OCI-LY7 (cell line): ENCODE results near the gene MRPL22. TPM values are rescaled to one million over a fixed set of nuclear protein-coding genes. Genes with fewer than 3 reads are reported as not detected.

Experiments used
- BruUV-seq: library from RNA; stranded (reverse); fragments of 400-500 nt; replicated peaks from 2 replicates; lab custom pipeline; 2021; lab: Mats Ljungman, UMichigan
- CTCF ChIA-PET: fragments of 300-600 bp; sonication (Branson Sonifier 250); formaldehyde crosslinking; loops from one replicate; lab custom pipeline; 2022; ENCODE audit warnings: antibody characterized with exemption; ENCODE audit not compliant: unreplicated experiment; lab: Charles Lee
- POLR2A ChIA-PET: fragments of 300-600 bp; sonication (Branson Sonifier 250); formaldehyde crosslinking; loops from one replicate; lab custom pipeline; 2022; ENCODE audit warnings: antibody characterized with exemption; lab: Charles Lee
- DNase-seq: peaks from one replicate; pipeline ENCODE4 v3.0.0-alpha.2; 2015; ENCODE audit warnings: low spot score
- H2AFZ ChIP-seq: fragments of 200-600 bp; sonication (generic), shearing (Covaris generic); 2 replicates; pipeline ENCODE4 v1.6.1; 2014; ENCODE audit warnings: mild to moderate bottlenecking, antibody characterized with exemption, low read length, moderate library complexity
- H3K27ac ChIP-seq: fragments of 200-600 bp; sonication (generic); 2 replicates; pipeline ENCODE4 v1.5.1; 2014; ENCODE audit warnings: mixed run types, low read depth, mild to moderate bottlenecking, moderate library complexity, low read length, inconsistent platforms; ENCODE audit not compliant: poor library complexity, severe bottlenecking
- H3K36me3 ChIP-seq: fragments of 200-600 bp; sonication (generic); 2 replicates; pipeline ENCODE4 v1.6.1; 2014; ENCODE audit warnings: mild to moderate bottlenecking, antibody characterized with exemption, low read length, moderate library complexity, mixed read lengths; ENCODE audit not compliant: insufficient read depth
- H3K4me1 ChIP-seq: fragments of 200-600 bp; sonication (generic); 2 replicates; pipeline ENCODE4 v1.5.1; 2014; ENCODE audit warnings: mild to moderate bottlenecking, low read length; ENCODE audit not compliant: insufficient read depth, poor library complexity, severe bottlenecking
- H3K4me2 ChIP-seq: fragments of 200-600 bp; sonication (generic); 2 replicates; pipeline ENCODE4 v1.6.1; 2014; ENCODE audit warnings: mild to moderate bottlenecking, low read length
- H3K4me3 ChIP-seq: fragments of 200-600 bp; sonication (generic); 2 replicates; pipeline ENCODE4 v1.5.1; 2014; ENCODE audit warnings: mild to moderate bottlenecking, low read depth, low read length; ENCODE audit not compliant: poor library complexity, severe bottlenecking
- H3K79me2 ChIP-seq: fragments of 200-600 bp; sonication (generic); 2 replicates; pipeline ENCODE4 v1.6.1; 2016; ENCODE audit warnings: low read depth, mild to moderate bottlenecking, low read length, moderate library complexity, mixed read lengths; ENCODE audit not compliant: insufficient read depth
- H3K9me2 ChIP-seq: fragments of 200-600 bp; sonication (generic); 2 replicates; pipeline ENCODE4 v1.6.1; 2016; ENCODE audit warnings: mild to moderate bottlenecking, low read length, mixed read lengths; ENCODE audit not compliant: insufficient read depth
- H3K9me3 ChIP-seq: fragments of 200-600 bp; sonication (generic); 2 replicates; pipeline ENCODE4 v1.6.1; 2014; ENCODE audit warnings: mild to moderate bottlenecking, mixed run types, low read length, mixed read lengths
- H4K20me1 ChIP-seq: fragments of 200-600 bp; sonication (generic); 2 replicates; pipeline ENCODE4 v1.6.1; 2014; ENCODE audit warnings: mild to moderate bottlenecking, antibody characterized with exemption, low read length, moderate library complexity, mixed read lengths; ENCODE audit not compliant: insufficient read depth
- EZH2phosphoT487 ChIP-seq: fragments of 200-600 bp; sonication (generic); IDR thresholded peaks from 2 replicates; pipeline ENCODE4 v1.6.1; 2018; ENCODE audit warnings: low read depth, borderline replicate concordance, mild to moderate bottlenecking, mixed run types, antibody characterized with exemption, low read length, moderate library complexity, mixed read lengths
- intact Hi-C: fragments of 100-400 bp; cut with micrococcal nuclease; formaldehyde crosslinking; loops from one replicate; pipeline ENCODE4 v1.10.0; 2022; ENCODE audit not compliant: unreplicated experiment
- total RNA-seq, 2 experiments: library from RNA; depleted of rRNA in 1 of 2; stranded (reverse); fragments of >200 nt in 1 of 2; shearing (Covaris generic) in 1 of 2; gene quantifications; 2 replicates each; pipeline ENCODE4 v1.2.3, GENCODE V29; 2014 to 2022
- TF ChIP-seq, protein P1 (sequence below): fragments of 200-600 bp; sonication (generic); conservative IDR thresholded peaks from 2 replicates; pipeline ENCODE4 v1.5.1; 2014; ENCODE audit warnings: mild to moderate bottlenecking, antibody characterized with exemption, low read length, moderate library complexity, mixed read lengths

MRPL22 gene
- total RNA-seq, 2 experiments from 2014 or later: 34.0 to 91.8 TPM

DNA sequence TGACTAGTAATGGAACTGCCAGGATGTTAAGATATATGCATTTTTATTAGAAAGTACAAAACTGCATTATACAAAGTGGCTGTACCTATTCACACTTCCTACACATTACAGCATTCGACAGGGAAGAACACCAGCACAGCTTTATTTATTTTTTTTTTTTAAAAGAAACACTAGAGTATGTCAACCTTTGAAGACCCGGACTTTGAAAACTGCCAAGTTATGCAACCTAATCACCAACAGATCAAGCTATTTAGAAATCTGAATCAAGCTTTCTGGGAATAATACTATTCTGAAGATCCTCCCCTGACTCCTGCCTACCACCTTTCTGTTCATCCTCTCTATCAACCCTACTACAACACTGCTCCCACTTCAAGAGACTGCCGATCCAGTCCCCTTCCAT, 7.3 kb upstream of the MRPL22 start:
- Histone ChIP-seq H3K9me2 (no peaks in the 10 kb centered on the region), H3K27ac (no peak overlapping the region), H3K79me2 (peaks cover 22% of the 10 kb centered on the region; the same call in 1 of the 2 replicates), H2AFZ (no peak overlapping the region), H4K20me1 (no peaks in the 10 kb centered on the region), H3K4me2 (no peak overlapping the region), H3K4me1 (peaks cover 15% of the 10 kb centered on the region), H3K9me3 (no peaks in the 10 kb centered on the region), H3K4me3 (no peak overlapping the region), H3K36me3 (peaks cover 71% of the 10 kb centered on the region)
- intact Hi-C loops: no loop called here
- DNase-seq: no peak
- BruUV-seq: no TSS peak
- POLR2A ChIA-PET: interaction anchor here (0.6 kb wide), 2 partner anchors 9 to 256 kb away, joined by 3 read pairs; no protein-coding TSS in a partner anchor
- TF ChIP-seq, protein P1, sequence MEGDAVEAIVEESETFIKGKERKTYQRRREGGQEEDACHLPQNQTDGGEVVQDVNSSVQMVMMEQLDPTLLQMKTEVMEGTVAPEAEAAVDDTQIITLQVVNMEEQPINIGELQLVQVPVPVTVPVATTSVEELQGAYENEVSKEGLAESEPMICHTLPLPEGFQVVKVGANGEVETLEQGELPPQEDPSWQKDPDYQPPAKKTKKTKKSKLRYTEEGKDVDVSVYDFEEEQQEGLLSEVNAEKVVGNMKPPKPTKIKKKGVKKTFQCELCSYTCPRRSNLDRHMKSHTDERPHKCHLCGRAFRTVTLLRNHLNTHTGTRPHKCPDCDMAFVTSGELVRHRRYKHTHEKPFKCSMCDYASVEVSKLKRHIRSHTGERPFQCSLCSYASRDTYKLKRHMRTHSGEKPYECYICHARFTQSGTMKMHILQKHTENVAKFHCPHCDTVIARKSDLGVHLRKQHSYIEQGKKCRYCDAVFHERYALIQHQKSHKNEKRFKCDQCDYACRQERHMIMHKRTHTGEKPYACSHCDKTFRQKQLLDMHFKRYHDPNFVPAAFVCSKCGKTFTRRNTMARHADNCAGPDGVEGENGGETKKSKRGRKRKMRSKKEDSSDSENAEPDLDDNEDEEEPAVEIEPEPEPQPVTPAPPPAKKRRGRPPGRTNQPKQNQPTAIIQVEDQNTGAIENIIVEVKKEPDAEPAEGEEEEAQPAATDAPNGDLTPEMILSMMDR: no peak
- TF ChIP-seq EZH2phosphoT487: no peak
- CTCF ChIA-PET: no interaction called here

- Histone ChIP-seq H3K79me2 (peaks cover 22% of the 10 kb centered on the region; the same call in 1 of the 2 replicates), H3K27ac (no peak overlapping the region), H3K9me2 (no peaks in the 10 kb centered on the region), H3K4me3 (no peak overlapping the region), H2AFZ (no peak overlapping the region), H3K4me2 (no peak overlapping the region), H4K20me1 (no peaks in the 10 kb centered on the region), H3K4me1 (peaks cover 22% of the 10 kb centered on the region), H3K36me3 (peaks cover 61% of the 10 kb centered on the region), H3K9me3 (no peaks in the 10 kb centered on the region)
- TF ChIP-seq EZH2phosphoT487: no peak
- TF ChIP-seq, protein P1: no peak
- ChIA-PET POLR2A (no interaction called here), CTCF (no interaction called here)
- BruUV-seq: no TSS peak
- intact Hi-C loops: loop anchor here (5.0 kb wide), 2 partner anchors 178 to 253 kb away; partner anchors contain the start of gene LARP1
- no peak for DNase-seq
These were observed 6.0 kb upstream of the MRPL22 start for GRCh38 chr5:154934881-154935280.

DNA sequence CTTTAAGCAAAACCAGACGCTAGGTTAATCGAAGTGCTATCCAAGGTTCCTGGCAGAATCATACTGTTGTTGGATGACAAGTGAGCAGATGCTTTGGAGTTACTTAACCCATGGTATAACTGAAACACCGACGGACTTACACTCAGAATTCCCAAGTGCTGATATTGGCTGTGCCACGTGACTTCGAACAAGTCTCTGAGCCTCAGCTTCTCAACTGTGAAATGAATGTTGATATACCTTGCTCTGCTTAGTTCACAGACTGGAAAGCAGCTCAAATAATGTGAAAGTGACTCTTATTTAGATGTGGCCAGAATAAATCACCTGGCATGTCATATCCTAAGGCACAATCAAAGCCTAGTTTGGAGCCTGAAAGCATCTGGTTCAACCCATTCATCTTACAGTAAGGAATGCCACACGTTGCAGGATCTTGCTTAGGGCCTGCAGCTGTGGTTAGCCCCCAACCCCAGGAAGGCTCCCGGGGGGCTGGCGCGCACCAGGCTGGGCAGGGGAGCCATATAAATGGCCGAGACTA, 3.6 kb upstream of the MRPL22 start:
- Histone ChIP-seq H3K27ac (peak overlapping the region; percentile 3), H3K9me2 (no peaks in the 10 kb centered on the region), H3K4me2 (peak overlapping the region; percentile 92), H3K4me3 (peak overlapping the region; percentile 84), H3K36me3 (peaks cover 38% of the 10 kb centered on the region), H2AFZ (peak overlapping the region; percentile 87; the same call in 1 of the 2 replicates), H4K20me1 (no peaks in the 10 kb centered on the region), H3K4me1 (peaks cover 29% of the 10 kb centered on the region), H3K9me3 (no peaks in the 10 kb centered on the region), H3K79me2 (peaks cover 34% of the 10 kb centered on the region)
- TF ChIP-seq, protein P1: no peak
- TF ChIP-seq EZH2phosphoT487: no peak
- DNase-seq: no peak
- intact Hi-C loops: loop anchor here (5.0 kb wide), 2 partner anchors 180 to 255 kb away; partner anchors contain the start of gene LARP1
- ChIA-PET CTCF (no interaction called here), POLR2A (interaction anchor here (0.6 to 2.3 kb wide), 3 partner anchors 18 to 259 kb away, joined by 3 to 8 read pairs (median 4); no protein-coding TSS in a partner anchor)
- BruUV-seq: no TSS peak
